DOHH2 (cell line): ENCODE results near the gene CASP9.

ENCODE experiments used
- H3F3A ChIP-seq: fragments of 200-600 bp; sonication (generic), shearing (Covaris generic); 2 replicates; pipeline ENCODE4 v1.6.0; 2016; ENCODE audit warnings: antibody characterized with exemption, mild to moderate bottlenecking; ENCODE audit not compliant: control insufficient read depth, insufficient read depth
- H3K27ac ChIP-seq: fragments of 200-600 bp; sonication (generic); 2 replicates; pipeline ENCODE4 v1.5.1; 2014; ENCODE audit warnings: low read depth, mild to moderate bottlenecking, low read length, moderate library complexity
- H3K27me3 ChIP-seq: fragments of 200-600 bp; sonication (generic); 2 replicates; pipeline ENCODE4 v1.6.1; 2014; ENCODE audit warnings: mild to moderate bottlenecking, low read length, mixed read lengths; ENCODE audit not compliant: control insufficient read depth
- H3K36me3 ChIP-seq: fragments of 200-600 bp; sonication (generic); 2 replicates; pipeline ENCODE4 v1.6.1; 2014; ENCODE audit warnings: mild to moderate bottlenecking, low read length, moderate library complexity, mixed read lengths; ENCODE audit not compliant: control insufficient read depth
- H3K4me1 ChIP-seq: fragments of 200-600 bp; sonication (generic); 2 replicates; pipeline ENCODE4 v1.6.1; 2014; ENCODE audit warnings: mild to moderate bottlenecking, low read length, mixed read lengths; ENCODE audit not compliant: control insufficient read depth
- H3K4me2 ChIP-seq: fragments of 200-600 bp; sonication (generic); 2 replicates; pipeline ENCODE4 v1.6.0; 2014; ENCODE audit warnings: mild to moderate bottlenecking, low read length, moderate library complexity
- H3K4me3 ChIP-seq: fragments of 200-600 bp; sonication (generic); 2 replicates; pipeline ENCODE4 v1.5.1; 2014; ENCODE audit warnings: mild to moderate bottlenecking, low read length, mixed read lengths
- H3K79me2 ChIP-seq: fragments of 200-600 bp; sonication (generic); 2 replicates; pipeline ENCODE4 v1.6.1; 2014; ENCODE audit warnings: mild to moderate bottlenecking, low read length, mixed read lengths; ENCODE audit not compliant: control insufficient read depth
- H3K9me2 ChIP-seq: fragments of 200-600 bp; sonication (generic); replicated peaks from 2 replicates; pipeline ENCODE4 v1.6.1; 2014; ENCODE audit warnings: mild to moderate bottlenecking, low read length, mixed read lengths; ENCODE audit not compliant: control insufficient read depth
- H3K9me3 ChIP-seq: fragments of 200-600 bp; sonication (generic); 2 replicates; pipeline ENCODE4 v1.6.1; 2014; ENCODE audit warnings: antibody characterized with exemption, low read length, mixed read lengths; ENCODE audit not compliant: control insufficient read depth, insufficient read depth
- H4K20me1 ChIP-seq: fragments of 200-600 bp; sonication (generic); 2 replicates; pipeline ENCODE4 v1.6.0; 2014; ENCODE audit warnings: low read depth, mild to moderate bottlenecking, antibody characterized with exemption, low read length, moderate library complexity; ENCODE audit not compliant: control insufficient read depth, insufficient read depth
- CTCF ChIP-seq: fragments of 200-600 bp; sonication (generic); IDR thresholded peaks from one replicate; pipeline ENCODE4 v1.5.1; 2014; ENCODE audit warnings: antibody characterized with exemption, mild to moderate bottlenecking, low read depth, low read length; ENCODE audit not compliant: poor library complexity, severe bottlenecking
- EZH2phosphoT487 ChIP-seq: fragments of 200-600 bp; sonication (generic); IDR thresholded peaks from 2 replicates; pipeline ENCODE4 v1.6.1; 2017; ENCODE audit warnings: borderline replicate concordance, mild to moderate bottlenecking, antibody characterized with exemption, low read length, moderate library complexity, mixed read lengths

CASP9 gene

GRCh38 chr1:15540186-15540585 is 16.2 kb upstream of the CASP9 start:
- no peak overlapping the region for H3K4me2 ChIP-seq
- H3K9me3 ChIP-seq = no peaks in the 10 kb centered on the region
- H3K9me2 ChIP-seq = no peaks in the 10 kb centered on the region
- no peaks in the 10 kb centered on the region for H3K79me2 ChIP-seq
- H3K4me3 ChIP-seq = no peak overlapping the region
- H3K27ac ChIP-seq = no peak overlapping the region
- TF ChIP-seq EZH2phosphoT487 (no peak), CTCF (no peak)
- H3K4me1 ChIP-seq = no peaks in the 10 kb centered on the region
- no peaks in the 10 kb centered on the region for H3F3A ChIP-seq
- no peaks in the 10 kb centered on the region for H4K20me1 ChIP-seq
- peaks cover 40% of the 10 kb centered on the region for H3K36me3 ChIP-seq
- H3K27me3 ChIP-seq = no peaks in the 10 kb centered on the region

- peaks cover 34% of the 10 kb centered on the region for H3K36me3 ChIP-seq
- no peak overlapping the region for H3K4me2 ChIP-seq
- no peak overlapping the region for H3K27ac ChIP-seq
- H4K20me1 ChIP-seq = no peaks in the 10 kb centered on the region
- no peaks in the 10 kb centered on the region for H3F3A ChIP-seq
- H3K9me3 ChIP-seq = no peaks in the 10 kb centered on the region
- H3K79me2 ChIP-seq = no peaks in the 10 kb centered on the region
- no peak for TF ChIP-seq CTCF
- TF ChIP-seq EZH2phosphoT487 = no peak
- no peaks in the 10 kb centered on the region for H3K9me2 ChIP-seq
- no peaks in the 10 kb centered on the region for H3K27me3 ChIP-seq
- no peaks in the 10 kb centered on the region for H3K4me1 ChIP-seq
- no peak overlapping the region for H3K4me3 ChIP-seq
Measured at GRCh38 chr1:15538771-15539170, 14.8 kb upstream of the CASP9 start.

- Histone ChIP-seq H3F3A (no peaks in the 10 kb centered on the region; the same call in 1 of the 2 replicates), H4K20me1 (no peaks in the 10 kb centered on the region), H3K79me2 (peaks cover 21% of the 10 kb centered on the region), H3K36me3 (peaks cover 13% of the 10 kb centered on the region), H3K9me3 (no peaks in the 10 kb centered on the region), H3K9me2 (no peaks in the 10 kb centered on the region), H3K4me1 (peaks cover 8% of the 10 kb centered on the region), H3K27ac (no peak overlapping the region), H3K4me3 (no peak overlapping the region), H3K27me3 (no peaks in the 10 kb centered on the region), H3K4me2 (no peak overlapping the region)
- TF ChIP-seq CTCF = no peak
- TF ChIP-seq EZH2phosphoT487 = no peak
Measured at GRCh38 chr1:15531682-15532081, 7.7 kb upstream of the CASP9 start.
